Measurements from ENCODE around the gene STRN4. TPM values are rescaled to one million over a fixed set of nuclear protein-coding genes. Genes with fewer than 3 reads are reported as not detected.
A peak's percentile ranks its signal among the peaks of the same experiment; 100 is the strongest.

The STRN4 gene
- total and polyA plus RNA-seq, 2 donors (not counting 3 experiments of a cell fraction or from before 2014, with no cell fraction given), result 116 to 144 TPM

DNA sequence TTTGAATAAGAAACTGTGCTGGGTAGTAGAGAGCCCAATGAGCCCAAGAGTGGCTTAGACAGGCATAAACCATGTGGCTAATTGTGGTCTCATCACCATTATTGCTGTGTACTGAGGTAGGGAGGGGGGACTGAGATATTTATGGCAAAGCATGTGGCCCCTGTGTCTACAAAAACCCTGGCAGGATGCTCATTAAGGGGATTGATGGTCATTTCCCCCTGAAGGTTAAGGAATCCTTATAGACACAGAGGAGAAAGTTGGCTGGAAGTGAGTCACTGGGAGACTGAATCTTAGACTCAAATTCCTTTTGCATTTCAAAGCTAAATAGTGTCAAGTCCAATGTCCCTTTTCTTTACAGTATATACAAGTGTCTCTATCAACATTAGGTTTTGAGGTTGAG is 75.4 kb downstream of the STRN4 start:
- Histone ChIP-seq H2AFZ (ENCODE audit: low read depth, low read length) (no peak overlapping the region), H3K27ac (ENCODE audit: insufficient read depth, low read depth, low read length) (peak overlapping the region; percentile 19), H3K9me1 (replicated peaks; ENCODE audit: control insufficient read depth, extremely low read depth, insufficient read depth, low read length) (no peaks in the 10 kb centered on the region), H3K4me1 (ENCODE audit: control insufficient read depth, extremely low read depth, insufficient read depth, low read length) (peaks cover 4% of the 10 kb centered on the region), H4K20me1 (replicated peaks; ENCODE audit: control insufficient read depth, extremely low read depth, insufficient read depth, low read length) (no peaks in the 10 kb centered on the region), H3K27me3 (ENCODE audit: control insufficient read depth in 2 of 2, insufficient read depth in 2 of 2, low read length in 2 of 2) (no peaks in the 10 kb centered on the region), H3K4me2 (ENCODE audit: insufficient read depth, low read length) (no peak overlapping the region), H3K9ac (replicated peaks; ENCODE audit: extremely low read depth, insufficient read depth, low read length) (no peak overlapping the region), H3K9me3 (replicated peaks; ENCODE audit: control insufficient read depth, insufficient read depth, low read length) (no peaks in the 10 kb centered on the region), H3K36me3 (ENCODE audit: control insufficient read depth in 2 of 2, extremely low read depth in 1 of 2, insufficient read depth in 2 of 2, low read length in 2 of 2) (peaks cover 15 to 21% of the 10 kb centered on the region in 2 experiments), H3K4me3 (replicated peaks in 1 of 3; ENCODE audit: insufficient read depth in 1 of 3, low read depth in 1 of 3, low read length in 3 of 3) (no peak overlapping the region), H3K79me2 (ENCODE audit: control insufficient read depth, insufficient read depth, low read length) (no peaks in the 10 kb centered on the region)
- intact Hi-C loops (cut with micrococcal nuclease) (no loop called here), dilution Hi-C loops (cut with MboI; ENCODE audit: extremely low pct_ligation_motif_present, low sequenced_read_pairs) (no loop called here)
- TF ChIP-seq MYC (IDR thresholded peaks at IDR 0.05; ENCODE audit: low read depth, low read length) (no peak), POLR2A (IDR thresholded peaks at IDR 0.05; ENCODE audit: low read depth, low read length) (no peak), GATA2 (IDR thresholded peaks at IDR 0.05; ENCODE audit: insufficient read depth, insufficient read length, low read depth, low read length) (no peak), CTCF (IDR thresholded peaks at IDR 0.05; ENCODE audit: extremely low read depth in 1 of 2, insufficient read depth in 1 of 2, low read depth in 1 of 2, low read length in 2 of 2) (no peak), FOS (IDR thresholded peaks at IDR 0.05; ENCODE audit: borderline replicate concordance, insufficient read depth, low read length) (peak; percentile 52)
- DNase-seq (ENCODE audit: low read depth, low spot score) (peak; percentile 21), FAIRE-seq (peak; percentile 72)
- BruUV-seq (replicated peaks), result no TSS peak
- CTCF ChIA-PET, result interaction anchor here (1.2 to 2.8 kb wide), 4 partner anchors 9 to 141 kb away, joined by 4 to 10 read pairs (median 7); no protein-coding TSS in a partner anchor
- POLR2A ChIA-PET, result no interaction called here

MicroRNAs encoded within 50 kb of the gene (microRNA counts, 767-probe panel; counts per million panel counts)
- 723 counts per million, percentile 96 among the panel's probes with 10 or more counts for microRNA hsa-miR-320e

Small RNA genes within 50 kb of the gene (microRNA-seq; reads per million reads assigned to microRNA genes)
- 1.5 reads per million for gene MIR320E (ENCODE audit: borderline number of aligned reads, borderline replicate concordance)

Small RNA genes within 50 kb of the gene (small RNA-seq; reads per million reads assigned to genes)
- gene MIR320E (ENCODE audit: insufficient read depth, insufficient read length, low read depth, low replicate concordance), result not detected
- not detected for gene RF00019 (ENCODE audit: insufficient read depth, insufficient read length, low read depth, low replicate concordance)
- not detected for gene RN7SL364P (ENCODE audit: insufficient read depth, insufficient read length, low read depth, low replicate concordance)

Other genes starting within 250 kb of the STRN4 start
- 305 and 351 TPM in 2 replicates for gene CALM3, start 145.1 kb downstream of the STRN4 start, total RNA-seq
- 328 and 425 TPM in 2 replicates for gene CALM3, start 145.1 kb downstream of the STRN4 start, polyA plus RNA-seq
- 0.55 and 1.1 TPM in 2 replicates for gene PTGIR, start 121.4 kb downstream of the STRN4 start, total RNA-seq
- gene PTGIR, start 121.4 kb downstream of the STRN4 start, polyA plus RNA-seq, result 2.7 and 3.8 TPM in 2 replicates
- gene GNG8, start 110.2 kb downstream of the STRN4 start, total RNA-seq, result not detected in 2 replicates
- not detected in 2 replicates for gene GNG8, start 110.2 kb downstream of the STRN4 start, polyA plus RNA-seq
- gene DACT3, start 85.3 kb downstream of the STRN4 start, total RNA-seq, result 0.22 and 0.65 TPM in 2 replicates
- gene DACT3, start 85.3 kb downstream of the STRN4 start, polyA plus RNA-seq, result 0.76 and 0.83 TPM in 2 replicates
- gene PRKD2, start 29.3 kb downstream of the STRN4 start, total RNA-seq, result 94.9 and 101 TPM in 2 replicates
- 40.4 and 42.4 TPM in 2 replicates for gene PRKD2, start 29.3 kb downstream of the STRN4 start, polyA plus RNA-seq
- 28.6 and 32.8 TPM in 2 replicates for gene FKRP, start 393 bp downstream of the STRN4 start, total RNA-seq
- 31.5 and 33.5 TPM in 2 replicates for gene FKRP, start 393 bp downstream of the STRN4 start, polyA plus RNA-seq
- gene SLC1A5, start 42.1 kb upstream of the STRN4 start, total RNA-seq, result 105 and 114 TPM in 2 replicates
- gene SLC1A5, start 42.1 kb upstream of the STRN4 start, polyA plus RNA-seq, result 114 TPM in 2 replicates
- gene AP2S1, start 104.4 kb upstream of the STRN4 start, total RNA-seq, result 279 and 313 TPM in 2 replicates
- 376 and 417 TPM in 2 replicates for gene AP2S1, start 104.4 kb upstream of the STRN4 start, polyA plus RNA-seq
- gene ARHGAP35, start 114.5 kb upstream of the STRN4 start, total RNA-seq, result 47.3 and 51.3 TPM in 2 replicates
- gene ARHGAP35, start 114.5 kb upstream of the STRN4 start, polyA plus RNA-seq, result 25.7 and 28.3 TPM in 2 replicates